ENCODE data around the gene ANKFY1. TPM values are rescaled to one million over a fixed set of nuclear protein-coding genes. Genes with fewer than 3 reads are reported as not detected.

Gene ANKFY1
- total and polyA plus RNA-seq, 2 donors (not counting 3 experiments of a cell fraction or from before 2014, with no cell fraction given): 30.6 to 51.1 TPM

GRCh38 chr17:4147751-4148310, 115.9 kb downstream of the ANKFY1 start:
- FAIRE-seq (no peak), DNase-seq (ENCODE audit: low read depth, low spot score) (no peak)
- TF ChIP-seq POLR2A (IDR thresholded peaks at IDR 0.05; ENCODE audit: low read depth, low read length) (no peak), POLR2AphosphoS5 (IDR thresholded peaks at IDR 0.05; ENCODE audit: insufficient read depth, low read depth, low read length) (no peak)
- BruUV-seq (replicated peaks): no TSS peak
- dilution Hi-C loops (cut with MboI; ENCODE audit: extremely low pct_ligation_motif_present, low sequenced_read_pairs) (no loop called here), intact Hi-C loops (cut with micrococcal nuclease) (no loop called here)
- POLR2A ChIA-PET: no interaction called here
- H3K4me3 ChIP-seq (replicated peaks in 1 of 3; ENCODE audit: insufficient read depth in 1 of 3, low read depth in 1 of 3, low read length in 3 of 3): no peak overlapping the region
- H4K20me1 ChIP-seq (replicated peaks; ENCODE audit: control insufficient read depth, extremely low read depth, insufficient read depth, low read length): no peaks in the 10 kb centered on the region
- no peak overlapping the region for H3K27ac ChIP-seq (ENCODE audit: insufficient read depth, low read depth, low read length)
- no peak overlapping the region for H2AFZ ChIP-seq (ENCODE audit: low read depth, low read length)
- H3K36me3 ChIP-seq (ENCODE audit: control insufficient read depth in 2 of 2, extremely low read depth in 1 of 2, insufficient read depth in 2 of 2, low read length in 2 of 2): no peaks in the 10 kb centered on the region
- CTCF ChIA-PET: no interaction called here
- H3K4me1 ChIP-seq (ENCODE audit: control insufficient read depth, extremely low read depth, insufficient read depth, low read length): peaks cover 5% of the 10 kb centered on the region
- H3K27me3 ChIP-seq (ENCODE audit: control insufficient read depth in 2 of 2, insufficient read depth in 2 of 2, low read length in 2 of 2): no peaks in the 10 kb centered on the region
- H3K9me3 ChIP-seq (replicated peaks; ENCODE audit: control insufficient read depth, insufficient read depth, low read length): no peaks in the 10 kb centered on the region
- no peak overlapping the region for H3K4me2 ChIP-seq (ENCODE audit: insufficient read depth, low read length)
- H3K9me1 ChIP-seq (replicated peaks; ENCODE audit: control insufficient read depth, extremely low read depth, insufficient read depth, low read length): no peaks in the 10 kb centered on the region
- no peaks in the 10 kb centered on the region for H3K79me2 ChIP-seq (ENCODE audit: control insufficient read depth, insufficient read depth, low read length)
- H3K9ac ChIP-seq (replicated peaks; ENCODE audit: extremely low read depth, insufficient read depth, low read length): no peak overlapping the region

GRCh38 chr17:4146641-4147040, 117.1 kb downstream of the ANKFY1 start:
- no peak overlapping the region for H3K4me2 ChIP-seq (ENCODE audit: insufficient read depth, low read length)
- H3K27me3 ChIP-seq (ENCODE audit: control insufficient read depth in 2 of 2, insufficient read depth in 2 of 2, low read length in 2 of 2): no peaks in the 10 kb centered on the region
- no peaks in the 10 kb centered on the region for H3K36me3 ChIP-seq (ENCODE audit: control insufficient read depth in 2 of 2, extremely low read depth in 1 of 2, insufficient read depth in 2 of 2, low read length in 2 of 2)
- ChIA-PET CTCF (no interaction called here), POLR2A (no interaction called here)
- dilution Hi-C loops (cut with MboI; ENCODE audit: extremely low pct_ligation_motif_present, low sequenced_read_pairs) (no loop called here), intact Hi-C loops (cut with micrococcal nuclease) (no loop called here)
- H4K20me1 ChIP-seq (replicated peaks; ENCODE audit: control insufficient read depth, extremely low read depth, insufficient read depth, low read length): no peaks in the 10 kb centered on the region
- no peak for FAIRE-seq
- no peak for TF ChIP-seq CTCF (IDR thresholded peaks at IDR 0.05; ENCODE audit: extremely low read depth in 1 of 2, insufficient read depth in 1 of 2, low read depth in 1 of 2, low read length in 2 of 2)
- no peak for TF ChIP-seq FOS (IDR thresholded peaks at IDR 0.05; ENCODE audit: borderline replicate concordance, insufficient read depth, low read length)
- no peak for TF ChIP-seq JUN (IDR thresholded peaks at IDR 0.05; ENCODE audit: borderline replicate concordance, insufficient read depth, insufficient read length, low read depth)
- TF ChIP-seq POLR2AphosphoS5 (IDR thresholded peaks at IDR 0.05; ENCODE audit: insufficient read depth, low read depth, low read length): no peak
- no peak for TF ChIP-seq MYC (IDR thresholded peaks at IDR 0.05; ENCODE audit: low read depth, low read length)
- TF ChIP-seq MAX (IDR thresholded peaks at IDR 0.05; ENCODE audit: insufficient read depth, insufficient read length): no peak
- TF ChIP-seq POLR2A (IDR thresholded peaks at IDR 0.05; ENCODE audit: low read depth, low read length): no peak
- no peak for TF ChIP-seq GATA2 (IDR thresholded peaks at IDR 0.05; ENCODE audit: insufficient read depth, insufficient read length, low read depth, low read length)
- TF ChIP-seq EZH2 (IDR thresholded peaks at IDR 0.05; ENCODE audit: borderline replicate concordance, low read depth, low read length, severe bottlenecking): no peak
- H3K79me2 ChIP-seq (ENCODE audit: control insufficient read depth, insufficient read depth, low read length): peaks cover 10% of the 10 kb centered on the region
- BruUV-seq (replicated peaks): no TSS peak
- no peak for DNase-seq (ENCODE audit: low read depth, low spot score)
- no peak overlapping the region for H3K27ac ChIP-seq (ENCODE audit: insufficient read depth, low read depth, low read length)
- H2AFZ ChIP-seq (ENCODE audit: low read depth, low read length): no peak overlapping the region
- peaks cover 10% of the 10 kb centered on the region for H3K4me1 ChIP-seq (ENCODE audit: control insufficient read depth, extremely low read depth, insufficient read depth, low read length)
- H3K9ac ChIP-seq (replicated peaks; ENCODE audit: extremely low read depth, insufficient read depth, low read length): no peak overlapping the region
- no peak overlapping the region for H3K4me3 ChIP-seq (replicated peaks in 1 of 3; ENCODE audit: insufficient read depth in 1 of 3, low read depth in 1 of 3, low read length in 3 of 3)
- no peaks in the 10 kb centered on the region for H3K9me1 ChIP-seq (replicated peaks; ENCODE audit: control insufficient read depth, extremely low read depth, insufficient read depth, low read length)
- H3K9me3 ChIP-seq (replicated peaks; ENCODE audit: control insufficient read depth, insufficient read depth, low read length): no peaks in the 10 kb centered on the region

Measured in endothelial cell of umbilical vein (primary cell).